Stimulated activated CD4-positive, alpha-beta T cell treated with anti-CD3 and anti-CD28 coated beads, TNF-alpha, amount 100 ng/mL, for 4 hours (primary cell): Measurements from ENCODE around the gene ERMN.

Source experiments
- DNase-seq, 3 experiments: peaks; one replicate each; pipeline ENCODE4 v3.0.0-alpha.2; 2020; ENCODE audit warnings: low read depth in 3 of 3

Gene ERMN

DNA sequence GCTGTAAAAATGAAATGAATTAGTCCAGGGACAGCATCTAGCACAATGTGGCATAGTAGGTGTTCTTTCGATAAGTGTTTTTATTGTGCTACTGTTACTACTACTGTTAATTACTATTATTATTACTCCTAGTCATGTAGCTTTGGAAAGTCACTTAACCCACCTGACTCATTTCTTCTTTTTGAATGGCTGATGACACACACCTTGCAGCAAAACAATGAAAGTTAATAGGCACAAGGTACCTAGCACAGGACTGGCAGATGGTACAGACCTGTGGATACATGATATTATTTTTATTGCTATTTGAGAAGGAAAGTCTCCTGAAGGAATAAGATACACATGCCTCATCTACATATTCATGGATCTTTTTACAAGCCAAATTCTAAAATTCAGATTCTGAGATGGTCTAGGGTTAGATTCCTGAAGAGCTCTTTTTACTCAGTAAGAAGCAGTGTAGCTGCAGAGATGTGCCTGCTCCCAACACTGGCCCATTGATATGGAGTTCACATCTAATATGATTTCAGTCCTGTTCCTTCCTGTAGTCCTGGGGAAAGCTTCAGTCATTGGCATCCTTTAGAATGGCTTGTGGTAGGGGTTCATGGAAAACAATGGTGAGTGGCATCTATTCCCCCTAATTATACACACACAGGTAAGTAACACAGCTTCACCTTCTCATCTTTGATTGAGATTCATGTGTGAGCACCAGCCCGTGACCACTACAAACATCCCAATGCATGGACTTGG is 7.9 kb upstream of the ERMN start:
- no peak for DNase-seq

DNA sequence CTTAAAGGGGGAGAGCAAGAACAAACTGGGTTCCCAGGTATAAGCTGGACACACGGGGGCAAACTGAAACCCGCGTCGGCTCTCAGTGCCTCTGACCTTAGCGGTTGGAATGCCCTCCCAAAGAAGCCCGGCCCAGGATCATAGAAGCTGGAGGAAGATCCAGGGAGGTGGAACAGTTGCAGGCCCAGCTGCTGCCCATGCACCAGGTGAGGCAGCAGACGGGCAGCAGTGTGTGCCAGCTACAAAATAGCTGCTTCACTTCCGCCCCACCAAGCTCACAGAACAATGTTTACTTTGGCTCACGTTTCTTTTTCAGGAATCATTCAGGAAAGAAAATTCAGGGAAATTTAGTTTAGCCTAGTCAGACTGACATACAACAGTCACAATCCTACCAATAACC is 3.9 kb upstream of the ERMN start:
- DNase-seq, result no peak

DNA sequence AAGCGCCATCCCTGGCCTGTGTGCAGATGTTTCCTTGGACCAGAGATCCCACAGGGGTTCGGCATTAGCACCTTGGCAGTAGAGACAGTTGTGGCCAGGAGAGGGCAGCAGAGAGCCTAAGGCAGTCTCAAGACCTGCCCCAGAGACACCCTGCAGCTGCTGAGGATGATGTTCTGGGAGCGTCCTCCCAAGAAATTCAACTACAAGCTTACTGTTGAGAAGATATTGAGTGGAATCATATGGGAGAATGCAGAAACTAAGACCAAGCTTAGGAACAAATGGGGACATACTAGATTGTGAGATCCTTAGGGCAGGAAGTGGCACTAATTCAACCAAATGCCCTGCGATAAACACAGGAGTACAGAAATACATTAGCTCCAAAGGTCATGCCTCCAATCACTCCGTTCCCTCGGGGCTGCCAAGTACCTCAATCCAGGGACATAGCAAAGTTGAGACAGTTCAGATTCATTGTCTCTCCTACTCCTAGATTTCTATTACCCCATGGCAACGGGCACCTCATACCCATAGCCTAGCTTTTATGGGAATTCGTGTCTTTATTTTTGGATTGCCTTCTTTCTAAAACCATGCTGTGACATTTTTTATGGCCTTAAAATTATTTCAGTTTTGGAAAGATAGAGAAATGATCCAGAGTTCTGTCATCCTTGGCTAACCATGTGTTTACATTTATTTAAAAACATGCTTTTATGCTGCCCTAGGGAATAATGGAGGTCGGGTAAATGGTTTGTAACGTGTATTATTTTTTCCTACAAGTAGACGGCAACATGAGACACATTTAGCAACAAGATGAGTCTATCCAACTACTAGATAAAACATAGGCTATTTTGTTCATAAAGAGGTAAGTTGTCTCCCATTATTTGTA is 2.2 kb upstream of the ERMN start:
- peak; percentile 79 to 86 (median 82) for DNase-seq

DNA sequence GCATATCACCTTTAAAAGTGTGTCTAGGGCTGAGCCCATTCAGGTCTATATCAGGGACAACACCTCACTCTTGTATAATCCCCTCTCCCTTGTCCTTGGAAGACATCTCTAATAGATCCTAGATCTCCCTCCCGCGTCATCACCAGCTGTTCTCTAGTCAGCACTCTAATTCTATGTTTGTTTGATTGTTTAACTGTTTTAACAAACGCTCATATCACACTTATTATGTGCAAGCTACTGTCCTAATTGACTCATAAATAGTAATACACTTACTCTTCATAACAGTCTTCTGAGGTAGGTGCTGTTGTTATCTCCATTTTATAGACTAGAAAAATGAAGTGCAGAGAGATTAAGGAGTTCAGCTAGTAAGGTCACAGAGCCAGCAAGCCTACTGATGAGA is 1.6 kb upstream of the ERMN start:
- DNase-seq, result no peak

DNA sequence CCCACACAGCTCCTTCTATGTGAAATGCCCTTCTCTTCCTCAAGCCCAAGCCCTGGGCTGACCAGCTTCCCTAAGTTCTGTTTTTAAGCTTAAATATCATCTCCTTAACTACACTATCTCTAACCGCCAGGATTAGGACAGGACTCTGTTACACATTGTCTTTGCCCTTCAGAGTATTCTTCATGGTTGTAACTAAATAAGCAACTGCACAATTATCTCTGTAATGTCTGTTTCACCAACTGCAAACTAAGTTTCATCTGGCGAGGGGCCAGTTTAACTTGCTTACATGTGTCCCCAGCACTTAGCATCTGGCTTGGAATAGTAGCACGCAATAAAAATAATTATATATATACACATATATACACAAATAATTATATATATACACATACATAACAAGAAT is 1.1 kb upstream of the ERMN start:
- DNase-seq, result no peak

DNA sequence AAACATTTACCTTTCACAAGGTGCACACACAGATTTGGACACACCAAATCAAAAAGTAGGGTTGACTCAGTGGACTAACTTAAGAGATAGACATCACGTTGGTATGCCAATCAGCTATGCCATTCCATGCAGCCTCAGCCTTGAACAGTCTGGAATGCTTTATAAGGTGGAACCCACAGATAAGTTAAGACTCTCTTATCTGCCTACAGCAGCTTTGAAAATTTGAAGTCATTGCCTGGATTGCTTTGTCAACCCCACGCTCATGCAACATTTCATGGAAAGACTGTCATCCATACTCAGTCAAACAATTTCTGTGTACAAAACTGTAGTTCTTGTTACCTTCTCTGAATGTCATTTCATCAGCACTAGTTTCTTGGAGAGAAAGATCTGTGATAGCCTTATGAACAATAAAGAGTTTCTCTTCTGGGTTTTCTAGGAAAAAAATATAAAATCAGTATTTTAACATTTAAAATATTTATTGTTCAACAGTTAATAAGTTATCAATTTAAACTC is 1.2 kb downstream of the ERMN start:
- DNase-seq, result no peak

DNA sequence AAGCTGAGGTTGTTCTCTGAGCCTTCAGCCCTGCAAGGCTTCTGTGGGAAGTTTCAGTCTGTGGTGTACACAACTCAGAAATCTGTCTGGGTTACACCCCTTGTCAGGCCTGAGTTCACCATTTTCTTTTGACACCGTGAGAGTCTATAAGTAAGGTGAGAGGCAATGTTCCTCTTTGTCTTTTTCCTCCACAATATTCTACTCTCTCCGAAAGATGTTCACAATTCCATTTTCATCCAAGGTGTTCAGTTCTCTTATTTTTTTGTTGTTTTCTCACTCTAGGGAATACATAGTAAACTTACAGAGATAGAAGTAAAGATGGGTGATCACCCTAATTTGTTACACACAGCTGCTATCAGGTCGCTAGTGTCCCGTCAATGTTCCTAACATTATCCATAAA is 3.2 kb downstream of the ERMN start:
- DNase-seq, result no peak

DNA sequence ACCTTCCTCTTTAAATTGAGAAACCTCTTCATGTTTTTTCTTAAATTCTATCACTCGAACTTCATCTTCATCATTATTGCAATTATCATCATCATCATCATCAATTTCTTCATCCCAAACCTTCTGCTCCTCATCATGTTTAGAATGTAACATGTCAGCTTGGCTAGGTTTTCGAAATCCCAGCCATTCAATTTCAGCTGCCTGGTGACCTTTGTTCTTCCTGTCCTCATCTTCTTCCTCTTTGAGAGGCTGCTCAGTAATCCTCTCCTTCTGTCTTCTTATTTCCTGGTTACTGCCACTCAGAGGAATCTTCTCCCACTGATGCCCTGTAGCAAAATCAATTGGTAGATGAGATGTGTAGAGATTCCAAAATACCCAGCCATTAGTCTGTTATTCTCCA is 4.2 kb downstream of the ERMN start:
- no peak for DNase-seq

DNA sequence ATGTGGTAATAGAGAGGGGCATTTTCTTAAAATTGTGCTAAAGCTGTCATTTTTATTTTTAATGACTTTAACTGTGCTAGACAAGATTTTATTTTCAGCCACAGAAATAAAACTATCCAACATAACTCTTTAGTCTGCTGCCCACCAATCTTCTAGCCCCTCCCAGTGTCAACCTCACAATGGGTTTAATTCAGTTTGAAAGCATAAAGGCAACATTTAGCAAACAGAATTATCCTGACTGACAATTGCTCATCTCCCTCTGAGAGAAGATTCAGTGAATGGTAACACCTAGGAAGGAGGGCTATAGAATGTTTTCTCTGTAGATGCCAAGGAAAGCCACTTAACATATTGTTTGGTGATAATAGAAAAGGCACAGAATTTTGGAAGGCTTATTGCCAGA is 5.2 kb downstream of the ERMN start:
- DNase-seq, result no peak

DNA sequence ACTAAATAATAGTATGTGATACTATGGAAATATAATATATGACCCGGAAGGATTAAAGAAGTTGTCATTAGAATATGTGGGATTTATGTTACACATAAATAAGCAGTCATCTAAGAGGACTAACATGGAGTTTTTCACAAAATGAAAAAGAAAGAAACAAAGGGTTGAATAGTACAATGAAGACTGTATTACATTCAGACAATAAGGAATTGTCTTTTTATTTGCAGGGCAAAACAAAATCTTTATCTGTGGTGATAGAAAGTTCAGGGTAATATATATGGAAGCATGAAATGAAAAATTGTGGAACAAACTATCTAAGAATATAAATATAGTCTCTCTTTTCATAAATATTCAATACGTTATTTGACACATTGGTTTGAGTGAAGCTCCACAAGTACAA is 5.8 kb downstream of the ERMN start:
- DNase-seq, result no peak

DNA sequence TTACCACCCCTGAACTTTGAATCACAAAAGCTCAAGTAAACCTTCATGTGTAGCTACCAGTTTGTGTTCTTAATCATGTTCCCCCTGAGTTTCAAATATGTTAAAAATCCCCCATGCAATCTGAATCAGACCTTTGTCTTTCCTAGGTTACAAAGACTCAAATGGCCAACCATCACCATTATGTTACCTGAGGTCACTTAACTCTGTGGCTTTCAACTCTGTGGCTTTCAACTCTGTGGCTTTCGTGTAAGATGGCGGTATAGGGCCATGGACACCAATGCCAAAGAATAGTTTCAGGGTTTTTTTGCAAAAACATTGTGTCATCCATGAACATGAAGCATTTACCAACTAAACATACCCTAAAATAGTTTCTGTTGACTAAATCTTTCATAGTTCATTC is 6.7 kb downstream of the ERMN start:
- DNase-seq, result no peak

DNA sequence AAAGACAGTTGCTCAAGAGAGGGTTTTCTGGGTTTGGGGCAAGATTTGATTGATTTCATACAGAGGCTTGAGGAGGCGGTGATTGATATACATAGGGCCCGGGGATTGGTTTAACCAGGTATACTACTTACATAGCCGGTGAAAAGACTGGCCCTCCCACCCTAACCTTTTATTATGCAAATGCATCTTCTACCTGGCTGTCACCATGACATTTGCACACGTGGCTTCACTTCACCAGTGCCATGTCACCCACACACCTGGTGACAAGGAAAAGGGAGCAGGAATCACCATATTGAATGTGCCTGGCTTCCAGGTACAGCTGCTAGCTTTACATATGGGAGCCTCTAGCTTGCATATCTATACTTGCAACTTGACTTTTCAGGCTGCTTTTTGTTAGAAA is 9.7 kb downstream of the ERMN start:
- DNase-seq, result no peak

DNA sequence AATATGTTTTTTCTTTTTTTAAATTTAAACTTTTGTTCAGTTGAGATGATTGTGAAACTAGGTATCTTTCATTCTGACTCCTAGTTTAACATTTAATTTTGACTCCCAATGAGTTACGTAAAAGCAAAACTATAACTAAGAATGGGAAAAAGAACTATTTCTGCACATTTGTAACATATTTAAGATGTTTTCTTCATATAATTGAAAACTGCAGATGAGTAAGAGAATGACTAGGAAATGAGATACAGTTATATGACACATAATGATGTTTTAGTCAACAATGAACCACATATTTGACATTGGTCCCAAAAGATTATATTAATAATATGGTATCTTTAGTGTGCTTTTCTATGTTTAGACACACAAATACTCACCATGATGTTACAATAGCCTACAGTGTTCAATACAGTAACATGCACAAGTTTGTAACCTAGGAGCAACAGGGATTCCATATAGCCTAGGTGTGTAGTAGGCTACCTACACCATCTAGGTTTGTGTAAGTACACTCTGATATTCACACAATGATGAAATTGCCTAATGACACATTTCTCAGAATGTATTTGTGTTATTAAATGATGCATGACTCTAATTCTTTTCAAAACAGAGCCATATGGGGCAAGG is 12.6 kb downstream of the ERMN start:
- DNase-seq, result no peak

DNA sequence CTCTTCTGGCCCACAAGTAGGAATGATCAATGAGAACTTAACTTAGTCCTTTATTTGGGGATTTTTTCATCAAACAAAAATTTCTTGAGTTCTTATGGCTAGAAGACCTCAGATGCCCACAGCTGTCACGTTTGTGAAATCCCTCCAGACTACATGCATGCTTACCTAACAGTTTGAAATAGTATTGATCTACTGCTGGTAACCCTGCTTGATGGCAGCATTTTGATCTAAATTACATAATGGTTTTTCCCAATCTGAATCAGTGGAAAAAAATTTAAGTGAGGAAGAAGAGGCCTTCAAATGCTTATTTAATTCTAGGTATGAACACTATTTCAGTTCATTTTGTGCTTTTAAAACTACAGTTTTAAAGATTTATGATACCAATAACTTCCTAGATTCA is 13.9 kb downstream of the ERMN start:
- no peak for DNase-seq

DNA sequence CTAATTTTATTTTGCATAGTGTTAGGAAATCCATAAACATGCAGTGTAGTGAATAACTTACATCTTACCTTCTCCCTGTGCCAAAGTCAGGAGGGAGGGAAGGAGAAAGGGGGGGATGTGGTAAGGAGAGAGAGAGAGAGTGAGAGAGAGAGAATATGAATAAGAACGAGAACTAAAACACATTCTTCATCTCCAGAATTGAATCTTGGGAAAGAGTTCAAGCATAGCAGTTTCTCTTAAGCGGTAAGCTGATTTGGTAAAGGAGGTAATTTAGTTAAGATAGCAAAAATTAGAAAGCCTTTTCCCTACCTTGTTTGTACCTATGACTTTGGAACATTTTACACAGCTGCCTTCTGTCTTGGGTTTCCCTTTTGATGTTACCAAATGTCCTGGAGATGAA is 15.7 kb downstream of the ERMN start:
- DNase-seq, result no peak

DNA sequence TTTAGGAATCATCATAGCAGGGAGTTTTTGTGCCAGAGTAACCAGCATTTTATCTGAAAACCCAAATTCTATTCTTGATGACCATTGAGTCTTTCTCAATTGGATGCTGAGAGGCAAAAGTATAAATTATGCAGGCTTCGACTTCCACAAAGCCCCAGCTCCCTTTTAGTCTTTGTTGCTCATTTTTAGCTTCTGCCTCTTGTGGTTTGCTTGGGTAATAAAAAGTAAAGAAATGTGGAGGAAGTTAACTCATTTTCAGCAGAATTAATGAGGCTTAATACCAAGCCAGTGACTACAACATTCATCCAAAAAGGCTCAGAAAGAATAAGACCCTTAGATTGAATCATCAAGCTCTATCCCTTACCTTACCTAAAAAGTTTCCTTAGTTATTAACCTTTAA is 18.6 kb downstream of the ERMN start:
- DNase-seq, result no peak

DNA sequence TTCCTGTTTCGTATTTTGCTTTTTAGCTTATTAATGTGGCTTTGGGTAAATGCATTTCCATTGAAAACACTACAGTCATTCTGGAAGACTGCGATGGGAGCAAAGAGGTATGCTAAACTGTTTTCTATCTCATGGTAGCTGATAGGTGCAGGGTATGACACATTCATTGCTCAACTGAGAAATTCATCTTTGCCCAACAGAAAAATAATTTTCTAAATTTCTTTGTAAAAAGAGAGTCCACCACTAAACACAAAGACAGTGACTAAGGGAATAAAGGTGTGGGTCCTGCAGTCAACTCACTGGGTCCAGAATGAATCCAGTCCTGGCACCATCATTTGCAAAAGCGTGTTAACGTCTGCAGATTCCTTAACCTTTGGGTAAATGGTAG is 19.9 kb downstream of the ERMN start:
- no peak for DNase-seq

DNA sequence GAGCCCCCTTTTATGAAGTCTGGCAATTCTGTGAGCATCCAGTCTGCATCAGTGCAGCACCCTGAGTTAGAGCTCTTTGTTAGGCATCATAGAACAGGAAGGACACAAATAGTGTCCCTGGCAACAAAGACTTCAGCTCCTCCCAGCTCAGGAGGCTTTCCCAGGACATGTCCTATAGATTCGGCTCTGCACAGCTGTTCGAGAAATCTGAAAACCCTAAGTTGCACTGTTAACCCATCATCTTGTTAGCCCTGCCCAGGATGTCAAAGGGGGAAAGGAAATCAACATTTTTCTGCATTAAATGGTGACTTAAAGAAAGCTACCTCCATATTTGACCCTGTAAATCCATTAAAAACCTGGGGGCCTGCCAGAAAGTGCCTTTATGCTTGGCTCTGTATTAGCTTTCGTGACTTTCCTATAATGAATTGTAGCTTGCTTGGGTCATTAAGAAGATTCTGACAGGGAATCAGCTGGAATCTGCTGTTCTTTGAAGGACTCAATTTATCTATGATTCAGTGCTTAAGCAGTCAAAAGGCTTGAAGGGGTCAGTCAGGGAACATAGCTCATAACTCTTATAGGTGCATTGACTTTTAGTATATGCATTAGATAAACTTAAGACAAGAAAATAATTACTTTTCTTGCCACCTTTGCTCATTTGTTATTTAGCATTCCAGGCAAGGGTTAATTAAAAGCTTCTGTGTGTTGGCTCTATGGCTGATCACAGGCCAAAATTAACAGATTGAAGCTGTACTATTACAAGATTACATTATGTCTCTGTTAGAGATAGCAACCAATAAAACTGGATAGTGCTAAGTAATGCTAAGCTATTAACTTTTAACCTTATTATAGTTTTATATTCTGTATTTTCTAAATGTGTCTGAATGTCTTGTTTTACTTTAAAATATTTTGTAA is 20.6 kb downstream of the ERMN start:
- DNase-seq, result no peak

DNA sequence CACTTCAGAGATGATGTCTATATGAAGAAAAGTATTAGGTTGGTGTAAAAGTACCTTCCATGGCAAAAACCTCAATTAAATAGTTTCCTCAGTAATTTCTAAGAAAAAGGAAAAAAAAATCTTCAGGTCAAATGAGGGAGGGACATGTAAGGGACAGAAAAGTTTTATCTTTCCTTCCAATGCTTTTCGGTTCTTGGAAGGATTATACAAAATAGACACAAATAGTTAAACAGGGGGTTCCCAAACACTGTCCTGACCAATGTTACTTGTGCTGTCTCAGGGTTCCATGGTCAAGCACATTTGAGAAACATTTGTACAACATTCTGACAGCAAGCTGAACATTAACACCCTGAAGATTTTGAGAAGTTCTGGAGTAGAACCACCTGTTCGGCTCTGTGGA is 22.0 kb downstream of the ERMN start:
- no peak for DNase-seq

DNA sequence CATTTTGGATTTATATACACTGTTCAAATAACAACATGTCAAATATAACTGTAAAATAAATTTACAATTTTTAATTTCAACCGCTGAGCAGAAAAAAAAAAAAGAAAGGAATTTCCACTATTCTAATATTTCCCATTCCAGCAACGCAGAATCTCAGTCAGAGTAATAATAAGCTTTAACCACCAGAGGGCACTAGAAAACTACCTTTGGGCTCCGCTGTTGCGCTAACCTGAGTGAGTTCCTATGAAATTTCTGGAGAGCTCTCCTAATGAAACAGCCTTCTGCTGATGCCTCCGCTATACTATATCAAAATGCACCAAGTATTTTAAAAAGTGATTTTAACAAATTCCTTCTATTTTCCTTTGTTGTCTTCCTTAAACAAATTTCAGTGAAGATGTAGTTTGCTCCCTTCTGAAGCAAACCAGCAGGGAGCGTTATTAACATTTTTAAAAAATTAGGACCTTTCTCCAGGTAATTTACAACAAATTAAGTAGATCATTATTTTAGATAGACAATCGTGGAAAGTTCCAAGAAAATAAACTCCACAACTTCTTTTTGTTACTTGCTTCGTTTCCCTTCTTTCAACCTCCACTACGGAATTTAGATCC is 23.0 kb downstream of the ERMN start:
- DNase-seq, result peak in 1 of 3 experiments; percentile 4

DNA sequence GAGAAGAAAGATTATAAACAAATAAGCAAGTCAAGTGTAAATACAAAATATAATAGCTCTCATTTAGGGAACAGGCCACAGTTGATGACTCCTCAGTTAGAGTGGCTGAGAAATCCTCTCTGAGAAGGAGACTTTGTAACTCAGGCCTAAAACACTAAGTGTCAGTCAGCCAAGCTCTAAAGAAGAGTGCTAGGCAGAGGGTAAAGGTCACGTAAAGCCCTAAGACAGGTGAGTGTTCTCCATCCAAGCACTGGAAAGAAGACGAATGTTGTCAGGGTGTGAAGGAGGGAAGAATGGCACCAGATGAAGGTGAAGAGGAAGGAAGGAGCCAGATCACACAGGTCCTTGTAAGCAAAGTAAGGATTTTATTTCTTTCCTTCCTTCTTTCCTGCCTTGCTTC is 24.3 kb downstream of the ERMN start:
- DNase-seq, result no peak
